GM15510 (cell line): ENCODE results near the gene UCK2.
A peak's percentile ranks its signal among the peaks of the same experiment; 100 is the strongest.

Source experiments
- POLR2A ChIP-seq: IDR thresholded peaks from 3 replicates; pipeline ENCODE4 v1.6.1; 2011; ENCODE audit warnings: borderline replicate concordance; ENCODE audit not compliant: insufficient read length; ENCODE audit errors: extremely low read depth

Gene UCK2

DNA sequence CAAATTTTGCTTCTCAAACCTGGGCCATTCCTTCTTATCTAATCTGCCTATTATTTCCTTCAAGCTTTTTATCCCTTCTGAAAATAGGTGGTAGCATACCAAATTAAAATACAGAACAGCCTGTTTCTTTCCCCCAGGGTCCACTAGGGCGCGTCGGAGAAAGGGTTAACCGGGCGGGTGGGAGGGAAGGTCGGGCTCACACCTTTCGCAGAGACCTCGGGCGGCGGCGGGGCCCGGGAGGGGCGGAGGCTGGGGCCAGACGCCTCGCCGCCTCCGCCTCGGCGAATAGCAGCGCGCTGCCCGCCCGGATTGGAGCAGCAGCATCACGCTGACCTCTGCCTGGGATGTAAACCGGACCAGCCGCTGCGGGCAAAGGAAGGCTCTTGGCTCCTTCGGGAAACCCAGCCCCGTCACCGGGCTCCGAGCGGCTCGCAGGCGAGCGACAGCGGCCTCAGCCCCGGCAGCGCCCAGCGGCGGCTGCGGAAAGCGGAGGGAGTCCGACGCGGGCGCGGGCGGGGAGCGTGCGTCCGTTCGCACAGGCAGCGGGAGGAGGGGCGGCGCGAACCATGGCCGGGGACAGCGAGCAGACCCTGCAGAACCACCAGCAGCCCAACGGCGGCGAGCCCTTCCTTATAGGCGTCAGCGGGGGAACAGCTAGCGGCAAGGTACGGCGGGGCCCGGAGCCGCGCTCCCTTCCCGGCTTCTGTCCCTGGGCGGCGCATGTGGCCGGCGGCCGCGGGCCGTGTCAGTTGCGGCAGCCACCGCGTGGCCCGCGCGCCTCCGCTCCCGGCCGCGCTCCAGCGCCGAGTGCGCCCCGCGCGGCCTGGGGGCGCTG lies at the start of gene UCK2:
UCK2 (plus strand) TSS at position 347 of the 835 bp plus-strand sequence; CDS start at position 567, 220 bp downstream.
- peak; percentile 50 for TF ChIP-seq POLR2A

DNA sequence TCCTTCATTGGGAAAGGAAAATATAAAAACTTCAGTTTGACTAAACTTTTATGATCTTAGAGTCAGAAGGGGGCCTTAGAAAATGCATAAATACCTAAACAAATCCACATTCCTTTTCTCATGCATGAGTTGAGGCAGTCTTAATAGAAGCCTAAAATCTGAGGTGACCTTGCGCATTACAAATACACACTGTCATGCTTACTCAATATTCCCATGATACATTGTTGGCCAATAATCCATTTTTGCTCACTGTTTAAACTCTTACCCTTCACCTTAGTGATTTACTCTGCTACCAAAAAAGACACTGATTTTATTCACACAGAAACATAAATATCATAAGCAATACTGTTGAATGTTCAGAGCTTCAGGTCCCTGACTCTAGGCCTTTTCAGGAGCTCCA lies 39.7 kb upstream of the UCK2 start:
- TF ChIP-seq POLR2A: no peak

DNA sequence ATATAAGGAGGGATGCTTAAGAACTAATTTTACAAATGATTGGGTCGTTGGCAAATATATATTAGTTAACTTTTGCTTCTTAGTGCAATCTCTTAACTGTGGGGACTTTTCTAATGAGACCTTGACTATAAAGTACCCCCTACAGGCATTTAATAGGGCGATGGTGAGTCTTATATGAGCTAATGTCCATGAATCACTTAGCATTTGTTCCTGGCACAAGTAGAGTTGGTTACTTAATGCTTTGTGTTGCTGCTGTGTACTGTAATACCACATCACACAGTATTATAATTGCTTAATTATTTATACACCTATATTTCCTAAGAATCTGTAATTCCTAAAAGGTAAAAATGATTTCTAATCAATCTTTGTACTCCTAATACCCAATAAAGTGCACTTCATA lies 33.5 kb upstream of the UCK2 start:
- TF ChIP-seq POLR2A: no peak

DNA sequence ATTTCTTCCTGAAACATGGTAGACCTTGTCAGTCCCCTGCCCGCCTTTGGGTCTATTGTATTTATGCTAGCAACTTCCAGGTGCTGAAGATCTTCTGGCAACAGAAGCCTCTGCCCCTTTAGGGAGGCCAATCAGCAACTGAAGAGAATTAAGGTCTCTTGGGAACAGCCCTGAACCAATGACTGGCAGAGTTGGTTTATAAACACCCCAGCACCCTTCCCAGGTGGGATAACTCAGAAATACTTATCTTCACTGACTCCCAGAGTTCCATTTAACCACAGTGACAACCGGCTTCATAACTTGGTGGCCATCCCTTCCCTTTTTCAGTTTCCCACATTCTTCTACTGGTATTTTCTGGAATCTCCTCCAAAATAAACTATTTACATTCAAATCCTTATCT lies 31.5 kb upstream of the UCK2 start:
- TF ChIP-seq POLR2A: no peak

DNA sequence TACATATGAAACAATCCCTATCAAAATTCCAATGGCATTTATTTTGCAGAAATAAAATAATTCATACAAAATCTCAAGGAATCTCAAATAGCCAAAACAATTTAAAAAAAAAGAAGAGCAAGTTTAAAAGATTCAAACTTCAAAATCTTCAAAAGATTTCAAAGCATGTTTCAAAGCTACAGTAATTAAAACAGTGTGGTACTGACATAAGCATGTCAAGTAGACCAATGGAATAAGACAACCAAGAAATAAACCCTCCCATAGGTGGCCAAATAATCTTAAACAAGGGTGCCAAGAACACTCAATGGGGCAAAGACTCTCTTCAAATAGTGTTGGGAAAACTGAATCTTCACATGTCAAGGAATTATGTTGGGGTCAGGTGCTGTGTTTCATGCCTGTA lies 28.0 kb upstream of the UCK2 start:
- TF ChIP-seq POLR2A: no peak

DNA sequence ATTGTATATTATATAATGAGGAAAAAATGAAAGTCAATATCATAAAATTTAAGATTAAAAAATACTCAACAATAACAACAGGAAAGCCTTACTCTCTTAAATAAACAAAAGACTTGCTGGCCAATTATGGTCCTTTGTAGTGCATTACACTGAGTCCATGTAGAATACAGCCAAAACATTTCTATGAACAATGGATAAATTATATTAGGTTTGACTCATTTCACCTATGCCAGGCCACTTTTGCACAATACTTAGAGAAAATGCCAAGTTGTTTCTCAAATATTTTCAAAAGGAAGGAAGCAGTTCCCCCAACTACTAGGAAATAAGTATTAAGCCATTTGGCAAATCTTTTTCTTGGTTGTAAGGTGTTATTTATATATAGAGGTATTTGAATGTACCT lies 19.8 kb upstream of the UCK2 start:
- TF ChIP-seq POLR2A: no peak

DNA sequence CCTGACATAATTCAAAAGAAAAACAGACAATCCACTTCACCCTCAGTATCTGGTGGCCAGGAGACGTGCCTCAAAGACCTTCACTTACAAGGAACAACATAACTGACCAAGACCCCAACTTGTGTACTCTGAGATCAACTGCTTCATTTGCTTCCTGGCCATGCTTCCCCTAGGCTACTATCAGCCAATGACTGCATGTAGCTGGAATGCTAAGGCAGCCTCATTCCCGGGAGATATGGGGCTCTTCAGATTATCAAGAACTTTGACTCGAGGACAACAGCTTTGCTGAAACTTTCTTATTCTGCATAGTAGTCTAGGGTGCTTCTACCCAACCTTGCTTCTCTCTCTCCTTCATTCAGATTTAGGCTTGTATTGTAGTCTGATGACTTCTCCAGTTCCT lies 11.7 kb upstream of the UCK2 start:
- no peak for TF ChIP-seq POLR2A

DNA sequence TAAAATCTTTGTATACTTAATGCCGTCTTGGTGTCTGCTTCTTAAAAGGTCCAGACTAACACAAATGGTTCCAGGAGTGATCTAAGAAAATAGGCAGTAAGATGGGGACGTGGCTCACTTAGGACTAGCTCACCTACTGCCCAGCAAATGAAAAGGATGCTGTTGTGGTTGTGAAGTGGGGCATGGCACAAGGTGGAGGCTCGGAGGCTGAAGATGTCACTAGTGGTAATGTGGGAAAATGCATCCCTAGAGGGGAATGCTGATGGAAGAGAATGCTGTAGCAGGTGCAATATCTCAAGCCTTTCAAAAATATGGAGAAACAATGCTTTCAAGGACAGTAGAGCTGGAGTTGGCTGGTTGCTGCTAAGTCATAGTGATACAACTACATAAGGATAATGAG lies 11.3 kb upstream of the UCK2 start:
- no peak for TF ChIP-seq POLR2A

DNA sequence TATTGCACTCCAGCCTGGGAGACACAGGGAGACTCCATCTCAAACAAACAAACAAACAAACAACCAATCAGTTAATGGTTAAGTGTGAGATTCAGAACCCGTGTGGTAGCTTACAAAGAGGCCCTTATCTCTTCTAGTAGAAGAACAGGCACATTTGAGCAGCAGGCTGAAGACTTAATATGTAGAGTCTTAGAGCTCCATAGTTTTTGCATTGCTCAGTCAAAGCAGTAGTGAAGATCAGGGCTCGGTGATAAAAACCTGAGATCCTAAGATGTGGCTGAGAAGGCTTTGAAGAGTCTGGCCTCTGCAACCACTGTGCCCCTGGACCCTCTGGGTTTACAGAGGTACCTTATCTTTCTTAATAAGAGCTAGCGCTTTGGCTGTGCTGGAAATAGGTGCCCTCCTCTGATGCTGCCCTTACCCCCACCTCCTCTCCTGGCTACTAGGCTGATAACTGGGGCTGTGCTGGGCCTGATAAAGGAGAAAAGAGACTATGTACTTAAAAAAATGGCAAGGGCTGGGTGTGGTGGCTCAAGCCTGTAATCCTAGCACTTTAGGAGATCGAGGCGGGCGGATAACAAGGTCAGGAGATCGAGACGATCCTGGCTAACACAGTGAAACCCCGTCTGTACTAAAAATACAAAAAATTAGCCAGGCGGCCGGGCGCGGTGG lies 10.5 kb upstream of the UCK2 start:
- no peak for TF ChIP-seq POLR2A

DNA sequence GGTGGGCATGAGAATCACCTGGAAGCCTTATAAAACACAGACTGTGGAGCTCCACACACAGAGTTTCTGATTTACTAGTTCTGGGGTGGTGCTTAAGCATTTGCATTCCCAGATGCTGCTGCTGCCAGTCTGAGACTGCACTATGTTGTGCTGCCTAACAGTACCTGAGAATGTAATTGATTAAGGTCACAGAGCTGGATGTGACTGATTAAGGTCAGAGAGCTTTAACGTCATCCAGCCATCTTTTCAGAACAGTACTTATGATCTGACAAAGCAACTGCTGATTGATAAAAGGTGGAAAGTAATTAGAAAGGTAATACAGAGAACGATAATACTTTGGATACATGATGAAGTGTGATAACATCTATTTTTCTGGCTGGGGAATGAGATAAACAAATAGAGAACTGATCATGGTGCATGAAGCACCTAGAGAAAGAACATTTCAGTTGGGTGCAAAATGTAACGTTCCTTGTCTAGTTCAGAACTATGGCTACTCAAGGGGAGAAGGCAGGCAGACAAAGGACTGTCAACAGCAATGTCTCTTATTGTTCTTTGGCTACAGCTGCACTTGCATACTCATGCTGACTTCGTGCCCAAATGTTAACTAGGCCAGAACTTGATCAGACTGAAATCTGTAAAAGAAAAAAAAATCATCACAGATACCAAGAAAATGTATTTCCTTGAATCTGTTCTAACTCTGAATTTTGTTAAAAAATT lies 3.7 kb upstream of the UCK2 start:
- no peak for TF ChIP-seq POLR2A

DNA sequence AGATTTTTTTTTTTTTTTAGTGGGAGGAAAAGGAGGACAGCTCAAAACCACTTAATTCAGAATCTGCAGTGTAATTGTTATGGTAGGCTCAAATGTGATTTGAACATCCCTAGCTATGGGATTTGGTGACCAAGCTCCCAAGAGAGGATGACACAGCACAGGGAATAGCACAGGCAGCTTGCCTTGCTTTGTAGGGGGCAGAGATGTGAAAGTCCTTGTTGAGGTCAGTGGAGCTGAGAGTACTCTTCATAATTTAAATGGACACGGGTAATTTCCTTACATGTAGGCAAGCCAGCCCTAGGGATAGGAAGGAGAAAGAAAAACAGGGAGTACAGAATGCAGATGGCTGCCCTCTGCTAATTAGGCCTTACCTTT lies 3.2 kb upstream of the UCK2 start:
- TF ChIP-seq POLR2A: no peak

DNA sequence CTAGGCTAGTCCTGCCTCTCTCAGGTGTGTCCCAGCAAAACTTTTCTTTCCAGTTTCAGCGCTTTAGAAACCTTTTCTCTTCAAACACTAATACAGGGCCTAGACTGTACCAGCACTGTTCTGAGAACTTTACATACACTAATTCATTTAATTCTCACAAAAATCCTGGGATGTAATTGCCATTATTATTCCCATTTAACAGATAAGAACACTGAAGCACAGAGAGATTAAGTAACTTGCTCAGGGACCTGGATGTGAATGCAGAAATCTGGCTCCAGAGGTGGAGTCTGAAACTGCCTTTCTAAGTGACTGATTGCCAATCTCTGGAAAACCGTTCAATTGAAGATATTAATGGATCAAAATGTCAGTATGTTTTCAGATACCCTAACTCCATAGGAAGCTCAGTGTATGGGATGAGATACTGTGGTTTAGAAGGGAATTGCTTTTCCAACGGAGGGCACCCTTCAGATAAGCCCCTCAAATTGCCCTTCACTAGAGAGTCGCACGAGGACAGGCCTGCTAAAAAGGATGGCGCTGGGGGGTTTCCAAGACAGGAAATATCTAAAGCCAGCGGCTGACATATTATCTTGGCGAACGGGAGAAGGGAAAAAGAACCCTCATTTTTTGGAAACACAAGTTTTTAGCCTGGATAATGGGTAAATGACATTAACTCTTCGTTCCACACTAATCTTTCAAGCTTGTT lies 698 bp upstream of the UCK2 start:
- TF ChIP-seq POLR2A: no peak

DNA sequence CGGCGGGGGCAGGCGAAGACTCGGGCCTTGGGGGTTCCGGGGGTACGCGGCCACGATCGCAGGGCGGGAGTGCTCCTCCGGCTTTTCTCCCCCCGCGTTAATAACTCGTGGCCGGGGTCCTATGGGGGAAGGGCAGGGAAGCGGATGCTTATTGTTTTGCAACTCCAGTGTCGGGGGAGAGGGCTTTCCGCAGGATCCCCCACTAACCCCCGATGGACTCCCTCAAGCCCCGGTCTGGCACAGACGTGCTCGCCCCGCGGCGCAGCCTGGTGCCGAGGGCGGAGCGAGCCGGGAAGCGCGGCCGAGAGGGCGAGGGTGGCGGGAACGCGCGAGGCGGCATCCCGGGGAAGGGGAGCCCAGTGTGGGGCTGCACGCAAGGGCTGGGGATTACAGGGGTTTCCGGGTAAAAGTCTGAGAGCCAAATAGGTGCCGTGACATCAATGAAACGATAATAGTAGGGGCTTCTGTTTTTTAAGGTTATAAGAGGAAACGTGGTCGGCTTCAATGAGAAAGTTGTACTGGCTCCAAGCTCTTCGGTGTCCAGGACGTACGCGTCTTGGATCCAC lies 772 bp downstream of the UCK2 start:
- peak; percentile 54 for TF ChIP-seq POLR2A

DNA sequence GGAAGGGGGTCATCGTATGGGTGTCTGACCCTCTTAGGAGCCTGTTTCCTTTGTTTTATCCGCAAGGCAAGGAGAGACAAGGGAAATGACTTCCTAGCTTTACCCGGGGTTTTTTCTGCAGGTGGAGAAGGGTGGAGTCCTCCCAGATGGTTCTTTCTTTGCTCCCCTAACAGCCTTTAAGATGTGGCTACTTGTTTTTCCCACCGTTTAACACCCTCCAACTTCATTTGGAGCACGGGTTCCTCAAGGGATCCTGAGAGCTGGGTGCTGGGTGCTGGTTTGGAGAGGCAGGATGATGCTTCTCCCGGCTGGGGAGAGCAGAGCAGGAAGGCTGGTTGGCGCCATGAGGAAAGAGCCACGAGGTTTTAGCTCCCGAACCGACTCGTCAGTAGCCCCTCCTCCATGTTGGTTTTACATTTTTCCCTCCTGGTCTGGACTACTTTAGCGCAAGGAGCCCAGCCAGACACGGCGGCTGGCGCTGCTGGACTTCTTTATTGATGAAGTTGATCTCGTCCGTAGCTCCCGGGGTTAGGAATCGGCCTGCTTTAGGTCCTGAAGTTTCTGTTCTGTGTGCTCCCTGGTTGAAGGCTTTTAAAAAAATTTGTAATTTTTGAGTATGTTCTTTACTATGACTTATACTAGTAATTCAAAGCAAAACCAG lies 1.4 kb downstream of the UCK2 start:
- TF ChIP-seq POLR2A: peak; percentile 58

DNA sequence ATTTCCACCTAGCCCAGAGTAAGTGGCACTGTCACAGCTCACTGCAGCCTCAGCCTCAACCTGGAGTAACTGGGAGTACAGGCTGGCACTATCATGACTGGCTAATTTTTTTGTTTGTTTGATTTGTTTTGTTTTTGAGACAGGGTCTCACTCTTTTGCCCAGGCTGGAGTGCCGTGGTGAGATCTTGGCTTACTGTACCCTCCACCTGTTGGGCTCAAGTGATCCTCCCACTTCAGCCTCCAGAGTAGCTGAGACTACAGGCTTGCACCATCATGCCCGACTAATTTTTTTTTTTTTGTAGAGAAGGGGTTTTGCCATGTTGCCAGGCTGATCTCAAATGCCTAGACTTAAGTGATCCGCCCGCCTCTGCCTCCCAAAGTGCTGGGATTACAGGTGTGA lies 2.5 kb downstream of the UCK2 start:
- TF ChIP-seq POLR2A: no peak

DNA sequence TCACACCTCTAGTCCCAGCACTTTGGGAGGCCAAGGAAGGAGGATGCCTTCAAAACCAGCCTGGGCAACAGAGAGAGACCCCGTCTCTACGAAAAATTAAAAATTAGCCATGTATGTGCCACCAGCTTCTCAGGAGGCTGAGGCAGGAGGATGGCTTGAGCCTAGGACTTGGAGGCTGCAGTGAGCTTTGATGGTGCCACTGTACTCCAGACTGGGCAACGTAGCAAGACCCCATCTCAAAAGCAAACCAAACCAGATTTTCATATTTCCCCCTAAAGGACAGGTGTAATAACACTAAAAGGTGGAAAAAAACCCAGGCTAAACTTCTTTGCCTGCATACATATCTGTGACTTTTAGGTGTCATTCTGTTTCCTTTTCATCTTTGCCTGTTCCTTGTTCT lies 3.7 kb downstream of the UCK2 start:
- no peak for TF ChIP-seq POLR2A
